Inflammatory macrophage treated with lipopolysaccharide for 1 hour (primary cell): ENCODE results near the gene DMRT1.

Source experiments
- DNase-seq, 2 donors: peaks; one replicate each; pipeline ENCODE4 v3.0.0-alpha.2; 2020 to 2022

Gene DMRT1

GRCh38 chr9:926976-927375 is 85.5 kb downstream of the DMRT1 start:
- DNase-seq, result no peak

- peak in 1 of 2 donors; percentile 38 for DNase-seq
Observed at GRCh38 chr9:928363-929042, 87.0 kb downstream of the DMRT1 start.

- no peak for DNase-seq
Observed at GRCh38 chr9:929719-930118, 88.2 kb downstream of the DMRT1 start.

DNA sequence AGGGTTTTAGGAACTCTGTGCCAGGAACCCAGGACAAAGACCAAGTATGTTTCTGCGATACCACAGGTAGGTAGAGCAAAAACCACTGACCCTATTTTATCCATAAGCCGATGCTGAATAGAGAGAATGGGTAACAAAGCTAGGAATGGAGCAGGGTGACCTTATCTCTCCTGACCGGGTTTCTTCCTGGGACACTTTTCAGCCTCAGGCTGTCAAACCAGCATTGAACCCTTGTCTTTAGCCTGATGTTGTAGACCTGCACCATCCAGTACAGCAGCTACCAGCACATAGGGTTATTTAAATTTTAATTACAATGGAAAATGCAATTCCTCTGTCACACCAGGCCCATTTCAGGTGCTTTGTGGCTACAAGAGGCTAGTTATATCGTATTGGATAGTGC is 91.9 kb downstream of the DMRT1 start:
- no peak for DNase-seq

GRCh38 chr9:935348-935965 is 94.0 kb downstream of the DMRT1 start:
- no peak for DNase-seq

GRCh38 chr9:942805-943580 is 101.5 kb downstream of the DMRT1 start:
- no peak for DNase-seq

DNA sequence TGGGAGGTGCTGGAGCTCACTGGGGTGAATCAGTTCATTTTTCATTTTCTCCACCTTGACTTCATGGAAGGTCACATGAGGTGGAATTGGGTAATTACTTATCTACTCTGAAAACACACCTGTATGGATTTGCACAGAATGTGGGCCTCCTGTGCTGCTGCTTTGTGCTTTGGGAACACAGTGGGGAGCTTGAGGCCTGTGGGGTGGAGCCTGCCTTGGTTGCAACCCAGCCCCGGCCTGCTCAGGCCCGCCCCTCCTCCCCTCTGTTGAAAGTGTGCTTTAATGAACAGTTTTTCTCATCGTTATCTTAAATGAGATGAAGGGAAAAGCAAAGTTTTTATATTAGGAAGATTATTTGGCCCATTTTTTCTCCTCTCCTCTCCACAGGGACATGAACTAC is 106.5 kb downstream of the DMRT1 start:
- no peak for DNase-seq

- no peak for DNase-seq
Observed at GRCh38 chr9:948497-948896, 107.0 kb downstream of the DMRT1 start.

GRCh38 chr9:950139-950538 is 108.6 kb downstream of the DMRT1 start:
- no peak for DNase-seq

- no peak for DNase-seq
Observed at GRCh38 chr9:952546-952945, 111.0 kb downstream of the DMRT1 start.

DNA sequence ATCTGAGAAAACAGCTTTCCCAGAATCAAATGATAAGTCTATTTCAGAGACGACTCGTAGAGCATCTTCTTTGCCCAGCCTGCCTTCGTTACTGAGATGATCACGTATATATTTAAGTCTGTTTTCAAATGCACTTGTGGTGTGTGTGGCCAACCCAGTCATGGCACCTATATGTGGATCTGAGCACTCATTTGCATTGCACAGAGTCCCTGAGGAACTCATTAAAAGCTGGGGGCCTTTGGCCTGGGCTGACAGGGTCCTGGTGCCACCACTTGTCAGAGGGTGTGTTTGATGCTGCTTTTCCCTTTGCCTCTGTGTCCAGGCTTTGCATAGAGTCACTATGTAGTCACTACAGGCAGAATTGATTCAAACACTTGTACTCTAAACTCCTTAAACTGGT is 117.6 kb downstream of the DMRT1 start:
- no peak for DNase-seq

GRCh38 chr9:959914-960313 is 118.4 kb downstream of the DMRT1 start:
- no peak for DNase-seq

- DNase-seq, result no peak
Observed at GRCh38 chr9:962023-962422, 120.5 kb downstream of the DMRT1 start.

DNA sequence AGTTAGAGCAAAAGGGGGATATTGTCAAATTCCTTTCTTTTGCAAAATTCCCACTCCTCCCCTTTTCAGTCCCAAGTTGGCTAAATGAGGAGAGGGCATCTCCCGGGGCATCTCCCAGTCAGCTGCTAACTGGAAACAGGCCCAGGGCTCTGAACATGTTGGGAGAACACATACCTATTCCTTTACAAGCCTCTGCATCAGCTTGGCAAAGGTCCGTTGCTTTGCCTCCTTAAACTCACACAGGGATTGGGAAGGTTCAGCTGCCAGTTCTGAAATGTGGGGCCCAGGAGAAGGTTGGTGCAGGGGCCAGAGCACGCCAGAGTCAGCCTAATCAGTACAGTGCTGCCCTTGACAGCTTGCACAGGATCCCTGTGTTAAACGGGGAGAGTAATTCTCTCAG is 124.0 kb downstream of the DMRT1 start:
- DNase-seq, result no peak

DNA sequence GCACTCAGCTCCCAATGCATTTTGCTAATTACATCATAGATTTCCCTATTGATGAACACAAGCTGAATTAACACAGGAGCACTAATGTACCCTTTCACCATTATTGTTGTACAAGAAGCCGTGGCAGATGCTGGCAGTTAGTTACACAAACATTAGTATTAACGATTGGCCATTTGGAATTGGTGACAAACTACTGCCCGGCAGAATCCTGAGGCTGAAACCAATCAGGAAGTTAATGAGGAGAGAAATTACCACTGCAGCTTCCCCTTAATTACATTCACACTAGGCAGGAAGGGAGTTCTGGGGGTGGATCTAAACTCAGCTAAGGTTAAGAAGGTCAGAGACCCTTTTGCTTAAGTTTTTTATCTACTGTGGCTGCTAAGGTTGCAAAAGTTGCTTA is 125.4 kb downstream of the DMRT1 start:
- DNase-seq, result peak in 1 of 2 donors; percentile 3

DNA sequence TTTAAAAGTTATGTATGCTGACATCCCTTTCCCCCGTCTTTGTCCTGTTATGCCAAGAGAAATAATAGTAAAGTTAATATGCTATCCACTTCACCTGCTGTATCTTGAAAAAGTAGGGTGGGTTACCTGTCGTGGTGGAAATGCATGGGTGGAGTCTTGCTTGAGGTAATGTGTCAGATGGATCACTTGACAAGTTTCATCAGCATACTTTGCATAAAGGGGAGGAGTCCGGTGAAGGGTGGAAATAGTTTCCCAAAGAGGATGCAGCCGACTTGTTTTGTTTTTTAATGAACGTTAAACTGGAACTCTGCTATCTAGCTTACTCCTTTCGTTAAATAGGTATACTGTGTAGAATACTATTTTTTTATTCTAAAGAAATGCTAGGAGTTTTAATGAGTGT is 125.9 kb downstream of the DMRT1 start:
- DNase-seq, result no peak

DNA sequence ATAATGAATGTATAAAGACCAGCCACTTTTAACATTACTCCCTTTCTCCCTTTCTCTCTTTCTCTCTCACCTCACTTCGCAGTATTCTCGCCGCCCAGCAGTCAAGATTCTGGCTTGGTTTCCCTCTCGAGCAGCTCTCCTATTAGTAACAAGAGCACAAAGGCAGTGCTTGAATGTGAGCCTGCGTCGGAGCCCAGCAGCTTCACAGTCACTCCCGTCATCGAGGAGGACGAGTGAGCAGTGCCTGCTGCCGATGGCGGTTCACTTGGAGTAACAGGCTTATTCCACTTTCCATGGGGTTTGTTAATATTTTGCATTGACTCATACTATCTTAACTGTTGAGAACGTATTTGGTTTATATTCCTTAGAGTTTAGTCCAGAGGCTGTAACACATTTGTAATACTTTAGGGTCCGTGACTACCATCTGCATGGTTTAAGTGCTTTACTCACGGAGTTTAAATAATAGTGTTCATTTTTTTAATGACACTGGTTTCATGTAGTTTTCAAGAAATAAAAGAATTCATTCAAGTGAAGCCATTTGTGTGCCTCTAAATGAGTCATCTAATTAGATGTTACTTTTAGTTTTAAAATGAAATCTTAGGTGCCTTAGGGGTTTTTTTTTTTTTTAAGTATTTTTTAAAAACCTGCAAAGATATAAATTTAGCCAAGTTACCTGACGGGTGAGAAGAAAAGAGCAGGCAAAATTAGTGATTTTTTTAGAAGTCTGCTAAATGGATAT is 126.6 kb downstream of the DMRT1 start:
- no peak for DNase-seq

DNA sequence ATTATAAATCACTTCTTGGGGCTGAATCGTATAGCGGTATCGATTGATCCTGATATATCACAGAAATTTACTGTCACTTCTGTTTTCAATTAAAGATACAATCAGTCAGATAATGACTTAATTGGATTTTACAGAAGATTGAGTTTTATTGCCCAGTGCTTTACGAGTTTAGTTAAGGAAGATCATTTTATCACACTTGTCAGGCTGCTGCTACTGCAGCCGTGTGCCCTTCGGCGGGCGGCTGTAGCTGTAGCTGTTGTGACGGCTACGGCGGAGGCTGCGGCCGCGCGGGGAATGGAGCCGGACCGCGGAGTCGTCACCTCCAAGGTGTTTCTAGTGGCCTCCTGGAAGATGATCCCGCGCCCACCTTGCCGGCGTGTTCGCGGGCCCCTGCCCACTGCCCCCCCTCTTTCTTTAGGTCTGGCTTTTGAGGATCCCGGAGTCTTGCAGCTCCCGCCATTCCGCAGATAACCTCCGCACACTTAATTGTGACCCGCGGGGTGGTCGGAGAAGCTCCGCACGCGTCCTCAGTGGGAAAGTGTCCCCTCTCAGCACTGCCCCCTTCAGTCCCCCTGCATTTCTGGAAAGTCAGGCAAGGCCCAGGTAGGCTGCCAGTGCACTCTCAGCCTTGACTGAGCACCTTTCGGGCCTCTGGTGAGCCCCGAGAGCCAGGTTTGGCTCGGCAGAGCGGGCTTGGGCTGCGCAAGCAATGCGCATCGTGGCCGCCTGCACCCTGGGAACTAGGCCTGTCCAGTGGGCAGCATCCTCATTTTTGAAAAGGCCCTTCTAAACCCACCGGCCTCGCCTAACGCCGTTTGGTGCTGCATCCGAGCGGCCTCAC is 128.0 kb downstream of the DMRT1 start:
- DNase-seq, result no peak

GRCh38 chr9:970151-970996 is 128.9 kb downstream of the DMRT1 start:
- no peak for DNase-seq

GRCh38 chr9:971901-972500 is 130.5 kb downstream of the DMRT1 start:
- DNase-seq, result peak in 1 of 2 donors; percentile 6
